Hematopoietic multipotent progenitor cell (in vitro differentiated cells): ENCODE results near the gene WWOX. TPM values are rescaled to one million over a fixed set of nuclear protein-coding genes. Genes with fewer than 3 reads are reported as not detected.
"Not testable (repeated sequence)": the region's sequence is repeated elsewhere in the genome, so short reads cannot be mapped to it uniquely, and the experiment has no call there.

Source experiments
- DNase-seq, 3 donors: peaks; one replicate each; pipeline ENCODE4 v3.0.0-alpha.2; 2011 to 2015; ENCODE audit warnings: low read depth in 2 of 3, low spot score in 2 of 3
- total RNA-seq: library from RNA; depleted of rRNA; stranded (reverse); fragments of >200 nt; gene quantifications from one replicate; pipeline ENCODE4 v1.2.3, GENCODE V29; 2012

WWOX gene
- total RNA-seq, 1 donor, result 24.8 TPM

- no peak for DNase-seq
Observed at GRCh38 chr16:78583441-78583840, 484.0 kb downstream of the WWOX start.

DNA sequence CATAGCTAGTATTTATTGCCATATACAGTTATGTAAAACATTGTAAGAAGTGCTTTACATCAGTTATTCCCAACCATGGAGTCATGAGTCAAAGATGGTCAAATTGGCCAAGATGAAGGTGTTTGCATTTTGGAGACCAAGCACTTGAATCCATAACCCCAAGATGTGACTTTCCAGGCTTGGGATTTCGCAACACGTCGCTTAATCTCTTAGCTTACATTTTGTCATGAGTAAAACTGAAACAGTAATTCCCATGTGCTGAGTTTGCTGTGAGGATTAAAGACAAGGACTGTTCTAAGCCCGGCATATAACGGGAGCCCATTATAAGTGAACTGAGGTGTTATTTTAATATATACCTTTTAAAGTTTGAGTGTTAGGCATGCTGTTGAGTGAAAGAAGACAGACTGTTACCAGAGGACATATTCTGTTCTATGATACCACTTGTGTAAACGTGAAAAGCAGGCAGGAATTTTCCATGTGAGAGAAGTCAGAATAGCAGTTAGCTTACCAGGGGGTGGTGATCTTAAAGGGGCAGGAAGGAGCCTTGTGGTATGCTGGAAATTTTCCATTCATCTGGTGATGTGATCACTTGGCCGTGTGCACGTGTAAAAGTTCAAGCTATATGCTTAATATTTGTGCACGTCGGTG is 484.9 kb downstream of the WWOX start:
- DNase-seq, result no peak

DNA sequence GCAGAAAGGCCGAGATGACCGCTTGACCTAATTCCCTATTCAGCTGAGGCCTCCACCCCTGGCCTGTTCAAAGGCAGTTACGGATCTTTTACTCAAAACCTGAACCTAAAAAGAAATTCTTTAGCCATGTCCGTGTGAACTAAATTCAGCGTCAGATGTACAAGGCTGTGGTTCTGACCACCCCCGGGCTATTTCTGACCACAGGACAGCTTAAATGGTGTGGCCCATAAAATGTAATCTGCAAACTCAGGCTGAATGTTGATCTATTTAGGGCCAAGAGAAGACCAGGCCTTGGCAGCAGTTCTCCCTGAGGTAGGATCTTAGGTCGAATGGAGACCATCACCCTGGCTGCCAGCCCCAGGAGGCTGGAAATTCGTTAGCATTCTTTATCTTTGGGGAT is 485.5 kb downstream of the WWOX start:
- DNase-seq, result no peak

DNA sequence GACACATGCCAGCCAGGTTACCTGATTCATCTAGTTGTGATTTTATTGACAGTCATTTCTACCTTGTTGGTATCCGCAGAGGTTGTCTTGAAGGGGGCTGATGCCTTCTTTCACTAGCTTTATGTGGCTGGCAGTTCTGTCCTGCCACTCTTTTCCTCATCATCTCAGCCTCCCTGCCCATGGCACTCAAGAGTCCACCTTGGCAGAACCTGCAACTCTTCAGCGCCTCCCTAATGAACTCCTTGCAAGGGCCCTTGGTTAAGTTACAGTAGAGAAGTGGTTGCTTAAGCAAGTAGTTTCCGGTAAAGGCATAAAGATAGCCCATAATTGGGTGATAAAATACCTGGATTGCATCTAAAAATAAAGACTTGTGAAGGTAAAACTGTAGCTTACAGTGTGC is 489.9 kb downstream of the WWOX start:
- DNase-seq, result no peak

DNA sequence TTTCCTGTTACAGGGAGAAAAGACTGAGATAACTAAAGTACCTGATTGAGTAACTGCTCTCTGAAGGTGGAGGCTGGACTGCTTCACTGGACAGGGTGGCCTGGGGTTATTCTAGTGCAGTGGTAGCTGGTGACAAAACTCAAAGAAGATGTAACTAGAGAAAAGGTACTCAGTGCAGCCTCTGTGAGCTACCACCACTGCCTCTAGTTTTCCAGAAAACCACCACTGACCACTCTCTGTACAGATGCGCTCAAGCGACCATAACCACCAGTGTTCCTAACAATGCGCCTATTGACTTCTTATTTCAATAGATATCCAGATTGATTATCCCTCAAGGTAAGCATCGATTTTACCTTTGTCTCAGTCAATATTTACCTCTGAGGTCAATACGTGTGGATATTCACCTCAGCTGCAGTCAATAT is 492.2 kb downstream of the WWOX start:
- DNase-seq, result no peak

GRCh38 chr16:78592111-78592510 is 492.7 kb downstream of the WWOX start:
- no peak for DNase-seq

DNA sequence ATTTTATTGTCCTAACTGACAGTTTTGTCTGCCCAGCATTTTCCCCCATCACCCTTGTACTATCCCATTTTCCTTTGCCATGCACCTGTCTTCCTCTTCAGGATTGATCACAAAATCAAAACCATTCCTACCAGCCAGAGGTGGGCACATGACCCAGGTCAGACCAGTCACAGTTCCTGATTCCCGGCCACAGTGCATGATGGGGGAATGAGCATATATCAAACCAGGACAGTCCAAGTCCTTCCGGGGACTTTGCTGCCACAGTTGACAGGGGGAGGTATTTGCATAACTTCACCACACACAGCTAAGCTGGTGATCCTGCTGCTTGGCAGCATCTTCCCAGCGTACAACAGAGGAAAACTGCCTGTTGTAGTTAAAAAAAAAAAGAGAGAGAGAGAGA is 493.9 kb downstream of the WWOX start:
- no peak for DNase-seq

DNA sequence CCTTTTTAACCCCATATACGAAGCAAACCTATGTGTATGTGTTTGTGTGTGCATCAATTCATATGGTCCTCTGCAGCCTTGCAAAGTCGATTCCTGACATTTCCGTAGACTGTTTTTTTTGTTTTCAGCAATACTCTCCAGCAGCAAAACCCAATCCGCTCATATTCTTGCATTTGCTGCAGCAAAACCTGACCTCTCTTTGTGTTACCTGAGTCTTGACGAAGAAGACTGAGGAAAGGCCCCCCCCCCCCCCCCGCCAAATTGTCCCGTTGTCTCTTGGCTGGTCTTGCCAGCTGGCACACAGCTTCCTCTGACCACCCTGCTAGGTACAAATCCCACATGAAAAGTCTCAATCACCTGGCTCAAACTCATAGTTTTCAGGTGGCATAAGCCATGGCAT is 494.7 kb downstream of the WWOX start:
- no peak for DNase-seq

DNA sequence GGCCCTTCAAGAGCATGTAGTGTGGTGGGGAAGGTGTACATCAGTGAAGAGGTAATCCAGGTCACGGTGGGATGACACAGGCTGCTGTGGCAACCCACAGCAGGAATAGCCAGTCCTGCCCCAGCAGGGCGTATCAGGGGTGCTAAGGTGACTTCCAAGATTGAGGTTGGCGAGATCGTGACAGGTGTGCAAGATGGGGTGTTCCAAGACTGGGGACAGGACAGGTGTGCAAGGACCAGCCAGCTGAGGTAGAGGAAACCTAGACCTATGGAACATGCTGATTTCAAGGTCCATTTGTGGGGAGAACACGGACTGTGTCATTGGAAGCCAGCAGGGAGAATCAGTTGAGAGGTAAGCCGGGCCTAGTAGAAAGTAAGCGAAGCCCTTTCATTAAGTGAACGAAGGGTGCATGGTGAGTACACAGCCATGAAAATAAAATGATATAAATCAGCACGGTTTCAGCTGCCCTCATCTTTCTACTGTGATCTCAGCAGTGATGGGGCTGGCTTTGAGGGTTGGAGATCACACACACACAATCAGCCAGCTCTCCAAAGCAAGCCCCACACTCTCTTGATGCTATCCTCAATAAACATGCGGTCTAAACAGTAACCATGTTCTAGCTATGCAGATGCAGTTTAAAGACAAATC is 497.0 kb downstream of the WWOX start:
- no peak for DNase-seq

DNA sequence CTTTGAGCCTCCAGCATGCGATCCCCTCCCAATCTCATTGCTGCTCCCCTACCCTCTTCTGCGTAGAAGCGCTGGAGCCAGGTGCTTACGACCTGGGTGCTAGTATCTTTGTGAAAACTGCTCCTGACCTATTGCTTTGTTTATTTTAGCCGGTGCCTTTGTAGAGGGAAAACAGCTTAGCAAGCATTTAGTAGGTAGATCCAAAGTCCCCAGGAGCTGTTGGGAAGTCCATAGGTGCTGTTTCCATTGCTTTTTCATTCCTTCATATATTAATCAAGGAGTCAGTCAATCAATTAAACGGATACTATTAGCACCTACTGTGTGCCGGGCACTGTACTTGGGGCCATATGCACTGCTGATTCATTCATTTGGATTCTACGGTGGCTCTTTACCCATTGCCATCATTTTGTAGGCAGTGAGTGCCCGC is 497.6 kb downstream of the WWOX start:
- DNase-seq, result no peak

DNA sequence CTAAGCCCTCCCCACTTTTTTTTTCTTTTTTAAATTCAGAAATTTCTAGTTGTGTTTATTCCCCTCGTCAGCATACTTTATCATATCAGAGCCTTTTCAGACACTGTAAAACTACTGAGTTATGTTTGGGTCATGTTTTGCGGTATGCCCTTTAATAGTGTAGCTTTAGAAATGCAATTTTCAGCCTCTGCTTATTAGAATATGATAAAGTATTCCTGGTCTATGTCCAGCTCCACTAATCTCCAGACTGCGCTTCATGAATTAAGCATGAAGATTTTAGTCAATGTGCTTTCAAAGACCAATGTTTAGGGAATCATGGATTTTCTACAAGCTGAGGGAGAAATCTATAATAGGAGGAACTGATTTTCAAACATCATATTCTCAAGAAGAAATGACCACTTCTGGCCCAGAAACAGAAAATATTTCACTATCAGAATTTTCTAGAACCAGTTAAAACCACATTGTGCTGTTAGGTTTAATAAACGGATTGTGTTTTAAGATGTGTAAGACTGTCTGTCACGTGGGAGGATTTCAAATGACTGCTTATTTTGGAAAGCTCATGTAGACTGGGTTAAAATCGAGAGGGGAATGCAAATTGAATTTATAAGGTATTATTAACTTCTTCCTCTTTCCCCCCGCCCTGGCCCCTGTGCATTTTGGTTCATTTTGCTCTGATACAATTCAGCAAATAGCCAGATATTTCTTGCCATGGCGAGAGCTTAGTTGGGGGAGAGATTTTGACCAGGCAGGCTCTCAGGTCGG is 498.5 kb downstream of the WWOX start:
- DNase-seq, result no peak

GRCh38 chr16:78599271-78599670 is 499.8 kb downstream of the WWOX start:
- no peak for DNase-seq

DNA sequence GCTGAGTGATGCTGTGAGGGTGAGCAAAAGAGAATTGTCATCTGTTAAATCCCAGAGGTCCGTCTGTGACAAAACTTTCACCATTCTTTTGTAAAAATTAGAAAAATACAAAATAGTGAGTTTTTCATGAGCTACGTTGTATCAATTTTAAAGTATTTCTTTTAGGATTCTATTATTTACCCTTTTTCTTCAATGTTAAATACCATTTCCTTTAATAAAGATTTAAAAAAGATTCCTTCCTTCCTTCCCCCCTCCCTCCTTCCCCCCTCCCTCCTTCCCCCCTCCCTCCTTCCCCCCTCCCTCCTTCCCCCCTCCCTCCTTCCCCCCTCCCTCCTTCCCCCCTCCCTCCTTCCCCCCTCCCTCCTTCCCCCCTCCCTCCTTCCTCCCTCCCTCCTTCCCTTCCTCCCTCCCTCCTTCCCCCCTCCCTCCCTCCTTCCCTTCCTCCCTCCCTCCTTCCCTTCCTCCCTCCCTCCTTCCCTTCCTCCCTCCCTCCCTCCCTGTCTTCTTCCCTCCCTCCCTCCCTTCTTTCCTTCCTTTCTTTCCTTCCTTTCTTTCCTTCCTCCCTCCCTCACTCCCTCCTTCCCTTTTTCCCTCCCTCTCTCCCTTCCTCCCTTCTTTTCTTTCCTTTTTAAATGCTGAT is 505.1 kb downstream of the WWOX start:
- DNase-seq, result not testable (repeated sequence)

- no peak for DNase-seq
Observed at GRCh38 chr16:78605548-78606101, 506.2 kb downstream of the WWOX start.

GRCh38 chr16:78606545-78606944 is 507.1 kb downstream of the WWOX start:
- DNase-seq, result no peak

- DNase-seq, result no peak
Observed at GRCh38 chr16:78607022-78607421, 507.6 kb downstream of the WWOX start.

- no peak for DNase-seq
Observed at GRCh38 chr16:78607465-78607864, 508.0 kb downstream of the WWOX start.

- DNase-seq, result no peak
Observed at GRCh38 chr16:78608305-78608776, 508.9 kb downstream of the WWOX start.

DNA sequence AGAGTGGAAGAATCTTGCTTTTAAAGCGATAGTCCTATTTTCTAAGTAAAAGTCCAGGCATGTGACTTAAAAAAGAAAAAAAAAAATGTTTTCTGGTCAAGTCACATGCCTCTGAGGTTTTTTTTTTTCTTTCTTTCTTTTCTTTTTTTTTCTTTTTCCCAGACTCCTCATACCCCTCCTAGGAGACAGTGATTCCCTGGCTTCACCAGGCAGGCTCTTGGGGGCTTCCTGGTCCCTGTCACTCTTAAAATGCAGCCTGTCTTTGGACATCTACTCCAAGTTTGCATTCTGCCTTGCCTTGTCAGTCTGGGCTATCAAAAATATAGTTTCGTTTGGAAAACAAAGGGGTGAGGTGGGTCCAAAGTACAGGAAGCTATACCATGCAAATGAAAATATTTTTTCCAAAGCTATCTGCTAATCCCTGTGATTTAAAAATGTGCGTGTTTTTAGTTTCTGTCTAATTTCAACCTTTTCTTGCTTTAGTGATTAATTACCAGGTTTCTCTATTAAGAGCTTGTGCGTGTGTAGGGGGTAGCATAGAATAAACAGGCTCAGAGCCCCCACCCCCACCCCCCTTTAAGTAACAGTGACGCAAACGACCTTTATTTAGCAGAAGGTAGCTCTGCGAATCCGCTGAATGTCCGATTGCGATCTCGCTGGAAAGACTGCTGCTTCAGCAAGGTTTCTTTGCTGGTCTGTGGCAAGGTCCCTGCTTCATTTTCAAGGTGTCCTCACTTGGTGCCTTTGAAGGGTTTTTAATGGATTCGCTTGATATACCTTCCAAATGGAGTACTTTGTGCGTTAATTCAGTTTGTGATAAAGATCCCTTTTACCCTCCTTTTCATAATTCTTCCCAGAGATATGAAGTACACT is 510.2 kb downstream of the WWOX start:
- DNase-seq, result peak in 1 of 3 donors; percentile 4

DNA sequence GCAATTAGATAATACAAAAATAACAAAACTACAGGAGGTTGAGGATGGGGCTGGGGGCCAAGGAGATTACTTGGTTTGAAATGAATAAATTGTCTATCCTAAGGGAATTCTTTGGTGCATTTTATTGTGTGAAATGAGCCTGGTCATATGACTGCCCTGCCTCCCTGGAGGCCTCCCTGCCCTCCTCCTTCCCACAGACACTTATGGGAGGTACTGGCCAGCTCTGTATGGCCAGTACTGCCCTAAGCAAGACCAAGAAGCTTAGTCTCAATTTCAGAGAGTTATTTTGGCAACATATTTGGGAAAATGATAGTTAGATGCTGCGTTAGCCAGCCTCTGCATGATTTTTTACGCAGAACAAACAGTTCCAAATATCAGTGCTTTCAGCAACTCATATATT is 511.9 kb downstream of the WWOX start:
- no peak for DNase-seq
